Measurements from ENCODE around the gene DCUN1D3.

DNA sequence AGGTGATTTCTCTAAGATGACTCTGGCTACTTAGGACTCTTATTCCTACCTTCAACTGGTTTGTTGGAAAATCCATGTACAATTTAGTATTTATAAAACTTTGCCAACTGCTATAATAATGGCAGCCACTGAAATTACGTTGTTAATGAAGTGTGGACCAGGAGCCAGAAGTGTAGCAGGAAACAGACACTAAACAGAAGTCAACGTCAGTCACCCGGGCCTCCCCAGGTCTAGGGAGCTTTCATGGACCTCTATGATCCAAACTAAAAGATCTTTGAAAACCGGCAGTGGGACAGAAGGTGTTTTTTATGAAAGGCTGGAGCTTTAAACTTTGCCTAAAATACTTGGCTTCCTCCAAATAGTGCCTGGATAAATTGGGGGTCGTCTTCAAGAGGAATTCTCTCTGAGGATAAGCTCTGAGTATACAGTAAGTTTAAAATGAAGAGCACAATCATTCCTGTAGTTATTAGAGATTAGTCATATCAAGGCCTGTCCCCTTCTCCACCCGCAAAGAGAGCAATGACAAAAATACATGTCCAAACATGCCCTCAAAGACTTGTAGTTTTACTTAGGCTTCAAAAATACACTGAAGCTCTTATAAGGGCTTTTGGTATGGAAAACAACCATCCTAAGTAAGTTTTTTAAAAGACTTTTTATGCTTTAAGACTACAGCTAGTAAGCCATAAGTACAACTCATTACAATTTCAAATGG is 34.6 kb downstream of the DCUN1D3 start:
- TF ChIP-seq POLR2A (IDR thresholded peaks at IDR 0.05): no peak
- TF ChIP-seq, protein P1, sequence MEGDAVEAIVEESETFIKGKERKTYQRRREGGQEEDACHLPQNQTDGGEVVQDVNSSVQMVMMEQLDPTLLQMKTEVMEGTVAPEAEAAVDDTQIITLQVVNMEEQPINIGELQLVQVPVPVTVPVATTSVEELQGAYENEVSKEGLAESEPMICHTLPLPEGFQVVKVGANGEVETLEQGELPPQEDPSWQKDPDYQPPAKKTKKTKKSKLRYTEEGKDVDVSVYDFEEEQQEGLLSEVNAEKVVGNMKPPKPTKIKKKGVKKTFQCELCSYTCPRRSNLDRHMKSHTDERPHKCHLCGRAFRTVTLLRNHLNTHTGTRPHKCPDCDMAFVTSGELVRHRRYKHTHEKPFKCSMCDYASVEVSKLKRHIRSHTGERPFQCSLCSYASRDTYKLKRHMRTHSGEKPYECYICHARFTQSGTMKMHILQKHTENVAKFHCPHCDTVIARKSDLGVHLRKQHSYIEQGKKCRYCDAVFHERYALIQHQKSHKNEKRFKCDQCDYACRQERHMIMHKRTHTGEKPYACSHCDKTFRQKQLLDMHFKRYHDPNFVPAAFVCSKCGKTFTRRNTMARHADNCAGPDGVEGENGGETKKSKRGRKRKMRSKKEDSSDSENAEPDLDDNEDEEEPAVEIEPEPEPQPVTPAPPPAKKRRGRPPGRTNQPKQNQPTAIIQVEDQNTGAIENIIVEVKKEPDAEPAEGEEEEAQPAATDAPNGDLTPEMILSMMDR (IDR thresholded peaks at IDR 0.05): no peak

Measured in testis (tissue), 2 donors.